ENCODE results near the gene IFT122. TPM values are rescaled to one million over a fixed set of nuclear protein-coding genes. Genes with fewer than 3 reads are reported as not detected.

The IFT122 gene
- polyA plus RNA-seq, 6 donors from 2014 or later: 4.4 to 9.7 (median 5.1) TPM; not detected in 1

DNA sequence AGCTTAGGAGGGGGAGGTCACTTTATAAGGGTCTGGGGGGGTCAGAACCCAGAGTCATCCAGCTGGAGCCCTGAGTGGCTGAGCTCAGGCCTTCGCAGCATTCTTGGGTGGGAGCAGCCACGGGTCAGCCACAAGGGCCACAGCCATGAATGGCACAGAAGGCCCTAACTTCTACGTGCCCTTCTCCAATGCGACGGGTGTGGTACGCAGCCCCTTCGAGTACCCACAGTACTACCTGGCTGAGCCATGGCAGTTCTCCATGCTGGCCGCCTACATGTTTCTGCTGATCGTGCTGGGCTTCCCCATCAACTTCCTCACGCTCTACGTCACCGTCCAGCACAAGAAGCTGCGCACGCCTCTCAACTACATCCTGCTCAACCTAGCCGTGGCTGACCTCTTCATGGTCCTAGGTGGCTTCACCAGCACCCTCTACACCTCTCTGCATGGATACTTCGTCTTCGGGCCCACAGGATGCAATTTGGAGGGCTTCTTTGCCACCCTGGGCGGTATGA is 88.6 kb downstream of the IFT122 start, which contains the start of gene RHO:
TSS of gene RHO (plus strand) at position 51 of the 512 bp plus-strand sequence. CDS start at position 146, 95 bp downstream.
- H3K9me3 Mint-ChIP-seq: no peaks in the 10 kb centered on the region
- H3K4me1 Mint-ChIP-seq: peaks cover 14 to 21% (median 16%) of the 10 kb centered on the region in 3 donors
- DNase-seq: no peak
- peak within 1 kb of the TSS in 1 of 8 donors; percentile 44 for H3K4me3 Mint-ChIP-seq
- ATAC-seq (ENCODE audit: low read depth in 2 of 2): no peak
- no peaks in the 10 kb centered on the region for H3K36me3 Mint-ChIP-seq
- H3K27ac Mint-ChIP-seq: peak within 1 kb of the TSS in 3 of 6 donors; percentile 60 to 82 (median 78)
- H3K27me3 Mint-ChIP-seq: peaks cover 0 to 9% (median 0%) of the 10 kb centered on the region in 3 donors

DNA sequence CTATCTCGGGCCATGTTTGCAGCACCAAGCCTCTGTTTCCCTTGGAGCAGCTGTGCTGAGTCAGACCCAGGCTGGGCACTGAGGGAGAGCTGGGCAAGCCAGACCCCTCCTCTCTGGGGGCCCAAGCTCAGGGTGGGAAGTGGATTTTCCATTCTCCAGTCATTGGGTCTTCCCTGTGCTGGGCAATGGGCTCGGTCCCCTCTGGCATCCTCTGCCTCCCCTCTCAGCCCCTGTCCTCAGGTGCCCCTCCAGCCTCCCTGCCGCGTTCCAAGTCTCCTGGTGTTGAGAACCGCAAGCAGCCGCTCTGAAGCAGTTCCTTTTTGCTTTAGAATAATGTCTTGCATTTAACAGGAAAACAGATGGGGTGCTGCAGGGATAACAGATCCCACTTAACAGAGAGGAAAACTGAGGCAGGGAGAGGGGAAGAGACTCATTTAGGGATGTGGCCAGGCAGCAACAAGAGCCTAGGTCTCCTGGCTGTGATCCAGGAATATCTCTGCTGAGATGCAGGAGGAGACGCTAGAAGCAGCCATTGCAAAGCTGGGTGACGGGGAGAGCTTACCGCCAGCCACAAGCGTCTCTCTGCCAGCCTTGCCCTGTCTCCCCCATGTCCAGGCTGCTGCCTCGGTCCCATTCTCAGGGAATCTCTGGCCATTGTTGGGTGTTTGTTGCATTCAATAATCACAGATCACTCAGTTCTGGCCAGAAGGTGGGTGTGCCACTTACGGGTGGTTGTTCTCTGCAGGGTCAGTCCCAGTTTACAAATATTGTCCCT is 89.6 kb downstream of the IFT122 start:
- Mint-ChIP-seq H3K4me3 (no peak overlapping the region), H3K27ac (peak overlapping the region in 2 of 6 donors; percentile 13 to 77), H3K4me1 (peaks cover 14 to 21% (median 16%) of the 10 kb centered on the region in 3 donors), H3K27me3 (peaks cover 0 to 9% (median 0%) of the 10 kb centered on the region in 3 donors), H3K36me3 (no peaks in the 10 kb centered on the region), H3K9me3 (no peaks in the 10 kb centered on the region)
- DNase-seq (no peak), ATAC-seq (ENCODE audit: low read depth in 2 of 2) (no peak)

DNA sequence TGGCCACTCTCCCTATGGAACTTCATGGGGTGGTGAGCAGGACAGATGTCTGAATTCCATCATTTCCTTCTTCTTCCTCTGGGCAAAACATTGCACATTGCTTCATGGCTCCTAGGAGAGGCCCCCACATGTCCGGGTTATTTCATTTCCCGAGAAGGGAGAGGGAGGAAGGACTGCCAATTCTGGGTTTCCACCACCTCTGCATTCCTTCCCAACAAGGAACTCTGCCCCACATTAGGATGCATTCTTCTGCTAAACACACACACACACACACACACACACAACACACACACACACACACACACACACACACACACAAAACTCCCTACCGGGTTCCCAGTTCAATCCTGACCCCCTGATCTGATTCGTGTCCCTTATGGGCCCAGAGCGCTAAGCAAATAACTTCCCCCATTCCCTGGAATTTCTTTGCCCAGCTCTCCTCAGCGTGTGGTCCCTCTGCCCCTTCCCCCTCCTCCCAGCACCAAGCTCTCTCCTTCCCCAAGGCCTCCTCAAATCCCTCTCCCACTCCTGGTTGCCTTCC is 90.3 kb downstream of the IFT122 start:
- no peak for DNase-seq
- Mint-ChIP-seq H3K9me3 (no peaks in the 10 kb centered on the region), H3K27ac (peak overlapping the region in 2 of 6 donors; percentile 17 to 77), H3K4me3 (no peak overlapping the region), H3K4me1 (peaks cover 14 to 17% (median 16%) of the 10 kb centered on the region in 3 donors), H3K36me3 (no peaks in the 10 kb centered on the region), H3K27me3 (peaks cover 0 to 9% (median 0%) of the 10 kb centered on the region in 3 donors)
- no peak for ATAC-seq (ENCODE audit: low read depth in 2 of 2)

DNA sequence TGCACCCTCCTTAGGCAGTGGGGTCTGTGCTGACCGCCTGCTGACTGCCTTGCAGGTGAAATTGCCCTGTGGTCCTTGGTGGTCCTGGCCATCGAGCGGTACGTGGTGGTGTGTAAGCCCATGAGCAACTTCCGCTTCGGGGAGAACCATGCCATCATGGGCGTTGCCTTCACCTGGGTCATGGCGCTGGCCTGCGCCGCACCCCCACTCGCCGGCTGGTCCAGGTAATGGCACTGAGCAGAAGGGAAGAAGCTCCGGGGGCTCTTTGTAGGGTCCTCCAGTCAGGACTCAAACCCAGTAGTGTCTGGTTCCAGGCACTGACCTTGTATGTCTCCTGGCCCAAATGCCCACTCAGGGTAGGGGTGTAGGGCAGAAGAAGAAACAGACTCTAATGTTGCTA is 90.8 kb downstream of the IFT122 start:
- H3K4me1 Mint-ChIP-seq: peaks cover 12 to 16% (median 14%) of the 10 kb centered on the region in 3 donors
- H3K9me3 Mint-ChIP-seq: no peaks in the 10 kb centered on the region
- peaks cover 0 to 9% (median 0%) of the 10 kb centered on the region in 3 donors for H3K27me3 Mint-ChIP-seq
- no peak overlapping the region for H3K4me3 Mint-ChIP-seq
- ATAC-seq (ENCODE audit: low read depth in 2 of 2) (no peak), DNase-seq (no peak)
- no peak overlapping the region for H3K27ac Mint-ChIP-seq
- H3K36me3 Mint-ChIP-seq: no peaks in the 10 kb centered on the region

DNA sequence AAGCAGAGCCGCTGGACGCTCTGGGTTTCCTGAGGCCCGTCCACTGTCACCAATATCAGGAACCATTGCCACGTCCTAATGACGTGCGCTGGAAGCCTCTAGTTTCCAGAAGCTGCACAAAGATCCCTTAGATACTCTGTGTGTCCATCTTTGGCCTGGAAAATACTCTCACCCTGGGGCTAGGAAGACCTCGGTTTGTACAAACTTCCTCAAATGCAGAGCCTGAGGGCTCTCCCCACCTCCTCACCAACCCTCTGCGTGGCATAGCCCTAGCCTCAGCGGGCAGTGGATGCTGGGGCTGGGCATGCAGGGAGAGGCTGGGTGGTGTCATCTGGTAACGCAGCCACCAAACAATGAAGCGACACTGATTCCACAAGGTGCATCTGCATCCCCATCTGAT is 91.7 kb downstream of the IFT122 start:
- H3K27me3 Mint-ChIP-seq: peaks cover 0 to 9% (median 0%) of the 10 kb centered on the region in 3 donors
- ATAC-seq (ENCODE audit: low read depth in 2 of 2) (no peak), DNase-seq (no peak)
- no peaks in the 10 kb centered on the region for H3K9me3 Mint-ChIP-seq
- H3K4me3 Mint-ChIP-seq: no peak overlapping the region
- H3K27ac Mint-ChIP-seq: no peak overlapping the region
- peaks cover 4 to 10% (median 8%) of the 10 kb centered on the region in 3 donors for H3K4me1 Mint-ChIP-seq
- H3K36me3 Mint-ChIP-seq: no peaks in the 10 kb centered on the region

DNA sequence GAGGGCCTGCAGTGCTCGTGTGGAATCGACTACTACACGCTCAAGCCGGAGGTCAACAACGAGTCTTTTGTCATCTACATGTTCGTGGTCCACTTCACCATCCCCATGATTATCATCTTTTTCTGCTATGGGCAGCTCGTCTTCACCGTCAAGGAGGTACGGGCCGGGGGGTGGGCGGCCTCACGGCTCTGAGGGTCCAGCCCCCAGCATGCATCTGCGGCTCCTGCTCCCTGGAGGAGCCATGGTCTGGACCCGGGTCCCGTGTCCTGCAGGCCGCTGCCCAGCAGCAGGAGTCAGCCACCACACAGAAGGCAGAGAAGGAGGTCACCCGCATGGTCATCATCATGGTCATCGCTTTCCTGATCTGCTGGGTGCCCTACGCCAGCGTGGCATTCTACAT is 92.2 kb downstream of the IFT122 start:
- no peak overlapping the region for H3K4me3 Mint-ChIP-seq
- no peak overlapping the region for H3K27ac Mint-ChIP-seq
- ATAC-seq (ENCODE audit: low read depth in 2 of 2) (no peak), DNase-seq (no peak)
- no peaks in the 10 kb centered on the region for H3K36me3 Mint-ChIP-seq
- no peaks in the 10 kb centered on the region for H3K9me3 Mint-ChIP-seq
- H3K4me1 Mint-ChIP-seq: peaks cover 0 to 7% (median 6%) of the 10 kb centered on the region in 3 donors
- H3K27me3 Mint-ChIP-seq: peaks cover 0 to 9% (median 0%) of the 10 kb centered on the region in 3 donors

DNA sequence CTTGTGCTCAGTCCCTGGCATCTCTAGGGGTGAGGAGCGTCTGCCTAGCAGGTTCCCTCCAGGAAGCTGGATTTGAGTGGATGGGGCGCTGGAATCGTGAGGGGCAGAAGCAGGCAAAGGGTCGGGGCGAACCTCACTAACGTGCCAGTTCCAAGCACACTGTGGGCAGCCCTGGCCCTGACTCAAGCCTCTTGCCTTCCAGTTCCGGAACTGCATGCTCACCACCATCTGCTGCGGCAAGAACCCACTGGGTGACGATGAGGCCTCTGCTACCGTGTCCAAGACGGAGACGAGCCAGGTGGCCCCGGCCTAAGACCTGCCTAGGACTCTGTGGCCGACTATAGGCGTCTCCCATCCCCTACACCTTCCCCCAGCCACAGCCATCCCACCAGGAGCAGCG is 93.4 kb downstream of the IFT122 start:
- ATAC-seq (ENCODE audit: low read depth in 2 of 2) (no peak), DNase-seq (no peak)
- no peaks in the 10 kb centered on the region for H3K9me3 Mint-ChIP-seq
- no peak overlapping the region for H3K27ac Mint-ChIP-seq
- no peaks in the 10 kb centered on the region for H3K36me3 Mint-ChIP-seq
- no peaks in the 10 kb centered on the region for H3K4me1 Mint-ChIP-seq
- H3K27me3 Mint-ChIP-seq: peaks cover 0 to 9% (median 0%) of the 10 kb centered on the region in 3 donors
- H3K4me3 Mint-ChIP-seq: no peak overlapping the region

DNA sequence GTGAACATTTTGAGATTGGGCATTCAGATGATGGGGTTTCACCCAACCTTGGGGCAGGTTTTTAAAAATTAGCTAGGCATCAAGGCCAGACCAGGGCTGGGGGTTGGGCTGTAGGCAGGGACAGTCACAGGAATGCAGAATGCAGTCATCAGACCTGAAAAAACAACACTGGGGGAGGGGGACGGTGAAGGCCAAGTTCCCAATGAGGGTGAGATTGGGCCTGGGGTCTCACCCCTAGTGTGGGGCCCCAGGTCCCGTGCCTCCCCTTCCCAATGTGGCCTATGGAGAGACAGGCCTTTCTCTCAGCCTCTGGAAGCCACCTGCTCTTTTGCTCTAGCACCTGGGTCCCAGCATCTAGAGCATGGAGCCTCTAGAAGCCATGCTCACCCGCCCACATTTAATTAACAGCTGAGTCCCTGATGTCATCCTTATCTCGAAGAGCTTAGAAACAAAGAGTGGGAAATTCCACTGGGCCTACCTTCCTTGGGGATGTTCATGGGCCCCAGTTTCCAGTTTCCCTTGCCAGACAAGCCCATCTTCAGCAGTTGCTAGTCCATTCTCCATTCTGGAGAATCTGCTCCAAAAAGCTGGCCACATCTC is 94.5 kb downstream of the IFT122 start:
- Mint-ChIP-seq H3K36me3 (no peaks in the 10 kb centered on the region), H3K27me3 (peaks cover 0 to 9% (median 0%) of the 10 kb centered on the region in 3 donors), H3K4me3 (no peak overlapping the region), H3K9me3 (no peaks in the 10 kb centered on the region), H3K4me1 (no peaks in the 10 kb centered on the region), H3K27ac (no peak overlapping the region)
- ATAC-seq (ENCODE audit: low read depth in 2 of 2) (no peak), DNase-seq (no peak)

DNA sequence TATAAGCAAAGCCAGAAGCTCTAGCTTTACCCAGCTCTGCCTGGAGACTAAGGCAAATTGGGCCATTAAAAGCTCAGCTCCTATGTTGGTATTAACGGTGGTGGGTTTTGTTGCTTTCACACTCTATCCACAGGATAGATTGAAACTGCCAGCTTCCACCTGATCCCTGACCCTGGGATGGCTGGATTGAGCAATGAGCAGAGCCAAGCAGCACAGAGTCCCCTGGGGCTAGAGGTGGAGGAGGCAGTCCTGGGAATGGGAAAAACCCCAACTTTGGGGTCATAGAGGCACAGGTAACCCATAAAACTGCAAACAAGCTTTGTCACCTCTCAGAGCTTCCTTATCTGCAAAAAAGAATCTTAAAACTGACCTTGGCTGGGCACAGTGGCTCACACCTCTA is 95.1 kb downstream of the IFT122 start:
- DNase-seq: no peak
- ATAC-seq (ENCODE audit: low read depth in 2 of 2): no peak
- H3K9me3 Mint-ChIP-seq: no peaks in the 10 kb centered on the region
- no peaks in the 10 kb centered on the region for H3K4me1 Mint-ChIP-seq
- H3K27ac Mint-ChIP-seq: no peak overlapping the region
- no peak overlapping the region for H3K4me3 Mint-ChIP-seq
- peaks cover 0 to 9% (median 0%) of the 10 kb centered on the region in 3 donors for H3K27me3 Mint-ChIP-seq
- H3K36me3 Mint-ChIP-seq: no peaks in the 10 kb centered on the region

DNA sequence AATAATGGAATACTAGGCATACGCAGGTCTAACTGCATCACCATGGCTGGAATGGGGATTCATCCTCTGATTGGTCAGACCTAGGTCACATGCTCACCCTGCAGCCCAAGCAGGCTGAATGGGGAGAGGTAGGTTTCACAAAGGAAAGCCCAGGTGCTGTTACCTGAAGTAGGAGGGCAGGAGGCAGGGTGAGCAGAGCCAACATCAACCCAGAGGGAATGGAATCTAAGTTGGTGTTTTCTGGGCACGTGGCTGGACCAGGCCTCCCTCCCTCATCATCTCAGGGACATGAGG is 96.3 kb downstream of the IFT122 start:
- DNase-seq (no peak), ATAC-seq (ENCODE audit: low read depth in 2 of 2) (no peak)
- Mint-ChIP-seq H3K4me1 (no peaks in the 10 kb centered on the region), H3K4me3 (no peak overlapping the region), H3K9me3 (no peaks in the 10 kb centered on the region), H3K36me3 (no peaks in the 10 kb centered on the region), H3K27me3 (peaks cover 0 to 9% (median 0%) of the 10 kb centered on the region in 3 donors), H3K27ac (peak overlapping the region in 2 of 6 donors; percentile 33 to 76)

DNA sequence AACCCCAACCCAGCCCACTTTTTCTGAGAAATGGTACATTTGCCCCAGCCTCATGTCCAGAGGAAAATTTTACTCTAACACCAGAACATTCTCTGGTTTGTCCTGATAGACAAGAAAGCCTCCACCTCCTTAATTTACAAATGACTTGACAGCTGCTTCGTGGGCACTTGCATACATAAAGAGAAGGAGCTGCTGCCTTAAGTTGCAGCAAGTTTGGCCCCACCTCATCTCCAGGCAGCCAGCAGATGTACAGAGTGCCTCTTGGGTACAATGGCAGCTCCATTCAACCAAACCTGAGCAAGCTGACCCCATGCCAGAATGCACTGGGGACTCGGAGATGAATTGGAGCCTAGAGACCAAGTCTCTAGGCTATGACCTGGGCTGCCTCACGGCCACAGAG is 96.8 kb downstream of the IFT122 start:
- Mint-ChIP-seq H3K36me3 (no peaks in the 10 kb centered on the region), H3K4me3 (no peak overlapping the region), H3K27me3 (peaks cover 0 to 8% (median 0%) of the 10 kb centered on the region in 3 donors), H3K9me3 (no peaks in the 10 kb centered on the region), H3K4me1 (no peaks in the 10 kb centered on the region), H3K27ac (peak overlapping the region in 1 of 6 donors; percentile 15)
- DNase-seq (no peak), ATAC-seq (ENCODE audit: low read depth in 2 of 2) (no peak)

DNA sequence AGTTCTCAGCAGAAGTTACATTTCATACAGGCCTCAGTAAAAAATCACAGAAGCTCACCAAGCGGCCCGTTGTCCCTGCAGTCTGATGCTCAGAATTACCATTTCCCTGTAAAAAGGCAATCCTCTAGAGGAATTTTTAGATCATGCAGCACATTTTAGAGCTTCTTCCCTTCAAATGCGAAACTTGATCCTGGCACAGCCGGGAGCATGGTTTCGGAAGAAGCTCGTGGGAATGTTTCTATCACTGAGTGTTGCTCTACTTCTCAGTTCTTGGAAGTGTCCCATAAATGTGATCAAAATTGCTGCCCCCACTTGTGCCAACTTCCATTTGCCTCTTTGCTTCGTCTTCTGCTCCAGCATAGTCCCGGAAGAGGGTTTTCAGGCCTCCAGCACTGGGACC is 99.2 kb downstream of the IFT122 start:
- H3K4me1 Mint-ChIP-seq: peaks cover 0 to 4% (median 0%) of the 10 kb centered on the region in 3 donors
- H3K4me3 Mint-ChIP-seq: no peak overlapping the region
- peak overlapping the region in 1 of 6 donors; percentile 62 for H3K27ac Mint-ChIP-seq
- ATAC-seq (ENCODE audit: low read depth in 2 of 2) (no peak), DNase-seq (no peak)
- H3K36me3 Mint-ChIP-seq: no peaks in the 10 kb centered on the region
- no peaks in the 10 kb centered on the region for H3K27me3 Mint-ChIP-seq
- no peaks in the 10 kb centered on the region for H3K9me3 Mint-ChIP-seq

DNA sequence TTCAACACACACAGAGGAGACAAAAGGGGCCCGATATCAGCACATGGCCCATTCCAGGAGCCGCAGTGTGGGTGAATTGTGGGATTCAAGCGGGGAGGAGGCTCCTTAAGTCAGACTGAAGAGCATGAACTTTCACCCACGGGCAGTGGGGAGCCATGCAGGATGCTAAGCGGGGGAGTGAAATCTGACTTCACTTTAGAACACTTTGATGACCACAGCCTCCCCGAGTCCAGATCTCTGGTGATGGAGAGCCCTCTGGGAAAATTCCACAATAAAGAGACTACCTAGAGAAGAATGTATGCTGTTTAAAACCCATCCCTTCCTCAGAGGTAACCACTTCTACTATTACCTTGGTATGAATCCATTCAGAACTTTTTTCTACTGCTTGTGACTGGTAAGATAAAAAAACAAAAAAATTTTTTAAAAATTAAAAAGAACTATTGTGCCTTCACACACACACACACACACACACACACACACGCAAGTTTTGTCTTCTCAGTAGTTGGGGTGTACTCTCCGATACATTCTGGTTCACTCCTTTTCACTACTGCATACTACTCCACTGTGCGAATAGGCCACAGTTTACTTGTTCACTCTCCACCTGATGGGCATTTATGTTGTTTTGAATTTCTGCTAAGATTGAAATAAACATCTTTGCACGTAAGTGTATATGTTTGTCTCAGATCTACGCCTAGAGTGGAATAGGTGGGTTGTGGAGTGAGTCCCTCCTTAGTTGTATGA is 100.9 kb downstream of the IFT122 start:
- Mint-ChIP-seq H3K4me1 (peaks cover 0 to 4% (median 0%) of the 10 kb centered on the region in 3 donors), H3K36me3 (no peaks in the 10 kb centered on the region), H3K4me3 (no peak overlapping the region), H3K27ac (no peak overlapping the region), H3K27me3 (no peaks in the 10 kb centered on the region), H3K9me3 (no peaks in the 10 kb centered on the region)
- DNase-seq (no peak), ATAC-seq (ENCODE audit: low read depth in 2 of 2) (no peak)
